GM21423 (cell line): ENCODE data around the gene MAP4.
A peak's percentile ranks its signal among the peaks of the same experiment; 100 is the strongest.
"Not testable (repeated sequence)": the region's sequence is repeated elsewhere in the genome, so short reads cannot be mapped to it uniquely, and the experiment has no call there.

Source experiments
- ATAC-seq: cut with Tn5 transposase; IDR thresholded peaks from one replicate; pipeline ENCODE4 v1.9.1; 2021; ENCODE audit warnings: mild to moderate bottlenecking, moderate library complexity; ENCODE audit not compliant: unreplicated experiment

The MAP4 gene

GRCh38 chr3:48018841-48019240 is 2.6 kb upstream of the MAP4 start:
- ATAC-seq: no peak

DNA sequence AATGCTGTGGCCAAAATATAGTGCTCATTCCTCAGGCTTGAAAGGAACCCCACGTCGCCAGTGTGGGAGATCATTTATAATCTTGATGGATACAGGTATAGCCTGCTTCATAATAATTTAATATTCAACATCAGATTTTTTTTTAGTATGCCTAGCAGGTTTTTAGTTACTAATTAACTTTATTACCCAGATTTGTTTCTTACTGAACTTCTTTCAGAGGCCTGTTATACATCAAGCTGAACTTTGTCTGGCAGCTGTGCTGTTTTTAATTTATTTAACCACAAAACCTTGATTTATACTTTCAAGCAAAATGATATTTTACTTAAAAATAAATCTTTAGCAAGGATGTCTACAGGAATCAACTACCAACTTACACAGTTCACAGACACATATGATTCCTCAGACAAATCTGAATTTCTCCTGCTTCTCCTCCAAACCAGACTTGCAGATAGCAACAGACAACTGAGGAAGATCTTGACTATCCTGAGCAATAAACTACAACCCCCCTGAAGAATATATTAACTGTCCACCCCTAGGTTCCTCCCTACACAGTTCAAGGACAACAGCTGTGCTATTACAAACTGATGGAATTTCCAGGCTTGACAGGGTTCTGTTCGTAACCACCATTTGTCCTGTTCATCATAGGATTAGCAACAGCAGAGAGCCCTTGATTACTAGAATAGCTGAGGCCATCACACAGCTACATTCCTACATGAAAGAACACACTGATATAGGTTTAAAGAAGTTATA is 610 bp downstream of the MAP4 start:
- no peak for ATAC-seq

- ATAC-seq: no peak
These were observed 1.9 kb downstream of the MAP4 start for GRCh38 chr3:48014358-48014757.

DNA sequence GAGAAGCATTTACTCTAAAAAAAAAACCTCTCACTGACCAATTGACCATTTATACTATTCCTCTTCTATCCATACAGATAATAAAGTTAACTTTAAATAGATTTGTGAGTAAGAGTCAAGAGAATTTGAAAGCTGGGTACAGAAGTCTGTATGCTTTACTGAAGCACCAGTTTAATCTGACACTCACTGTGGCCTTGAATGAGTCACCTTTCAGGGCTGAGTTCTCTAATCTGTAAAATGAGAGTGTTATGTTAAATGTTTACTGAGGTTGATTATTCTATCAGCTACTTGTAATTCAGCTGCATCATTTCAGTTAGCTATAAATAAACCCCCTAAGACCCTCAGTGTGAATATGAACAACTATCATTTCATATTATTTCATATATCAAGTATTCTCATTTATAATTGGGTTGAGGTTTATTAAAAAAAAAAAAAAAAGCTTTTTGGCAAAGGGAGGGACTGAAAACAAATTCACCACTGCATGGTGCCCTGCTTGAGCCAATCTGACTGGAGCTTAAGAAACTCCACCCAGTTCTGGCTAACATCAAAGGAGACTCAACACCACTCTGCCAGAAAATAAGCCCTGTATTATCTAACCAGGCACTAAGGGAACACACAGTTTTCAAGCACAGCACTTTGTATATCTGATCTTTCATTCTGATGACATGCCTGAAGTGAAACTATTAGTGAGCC is 2.8 kb downstream of the MAP4 start:
- ATAC-seq: no peak

- no peak for ATAC-seq
These were observed 3.6 kb downstream of the MAP4 start for GRCh38 chr3:48012659-48013058.

- ATAC-seq: not testable (repeated sequence)
These were observed 8.2 kb downstream of the MAP4 start for GRCh38 chr3:48008066-48008465.

DNA sequence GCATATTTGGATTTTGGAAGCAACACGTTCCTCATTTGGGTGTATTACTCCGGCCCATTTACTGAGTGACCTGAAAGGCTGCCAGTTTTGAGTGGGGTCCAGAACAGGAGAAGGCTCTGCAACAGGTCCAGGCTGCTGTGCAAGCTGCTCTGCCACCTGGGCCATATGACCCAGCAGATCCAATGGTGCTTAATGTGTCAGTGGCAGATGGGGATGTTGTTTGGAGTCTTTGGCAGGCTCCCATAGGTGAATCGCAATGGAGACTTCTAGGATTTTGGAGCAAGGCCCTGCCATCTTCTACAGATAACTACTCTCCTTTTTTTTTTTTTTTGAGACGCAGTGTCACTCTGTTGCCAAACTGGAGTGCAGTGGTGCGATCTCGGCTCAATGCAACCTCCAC is 8.9 kb downstream of the MAP4 start:
- not testable (repeated sequence) for ATAC-seq

DNA sequence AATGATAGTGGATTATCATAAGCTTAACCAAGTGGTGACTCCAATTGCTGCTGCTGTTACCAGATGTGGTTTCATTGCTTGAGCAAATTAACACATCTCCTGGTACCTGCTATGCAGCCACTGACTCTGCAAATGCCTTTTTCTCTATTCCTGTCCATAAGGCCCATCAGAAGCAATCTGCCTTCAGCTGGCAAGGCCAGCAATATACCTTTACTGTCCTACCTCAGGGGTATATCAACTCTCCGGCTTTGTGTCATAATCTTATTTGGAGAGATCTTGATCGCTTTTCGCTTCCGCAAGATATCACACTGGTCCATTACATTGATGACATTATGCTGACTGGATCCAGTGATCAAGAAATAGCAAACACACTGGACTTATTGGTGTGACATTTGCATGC is 9.4 kb downstream of the MAP4 start:
- not testable (repeated sequence) for ATAC-seq

- ATAC-seq: no peak
These were observed 11.5 kb downstream of the MAP4 start for GRCh38 chr3:48004694-48005093.

DNA sequence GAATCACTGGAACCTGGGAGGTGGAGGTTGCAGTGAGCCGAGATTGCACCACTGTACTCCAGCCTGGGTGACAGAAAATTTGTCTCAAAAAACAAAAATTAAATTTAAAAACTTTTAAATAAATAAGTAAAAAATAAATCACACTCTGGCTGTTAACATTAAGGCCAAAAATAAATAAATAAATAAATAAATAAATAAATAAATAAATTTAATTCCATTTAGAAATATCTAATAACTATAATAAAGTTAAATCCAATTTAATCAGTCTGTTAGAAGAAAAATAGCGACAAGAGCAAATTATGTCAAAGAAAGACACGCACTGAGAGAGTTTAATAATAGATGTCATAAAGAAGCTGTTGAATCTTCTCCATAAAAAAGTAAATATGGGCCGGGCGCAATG is 13.4 kb downstream of the MAP4 start:
- no peak for ATAC-seq

DNA sequence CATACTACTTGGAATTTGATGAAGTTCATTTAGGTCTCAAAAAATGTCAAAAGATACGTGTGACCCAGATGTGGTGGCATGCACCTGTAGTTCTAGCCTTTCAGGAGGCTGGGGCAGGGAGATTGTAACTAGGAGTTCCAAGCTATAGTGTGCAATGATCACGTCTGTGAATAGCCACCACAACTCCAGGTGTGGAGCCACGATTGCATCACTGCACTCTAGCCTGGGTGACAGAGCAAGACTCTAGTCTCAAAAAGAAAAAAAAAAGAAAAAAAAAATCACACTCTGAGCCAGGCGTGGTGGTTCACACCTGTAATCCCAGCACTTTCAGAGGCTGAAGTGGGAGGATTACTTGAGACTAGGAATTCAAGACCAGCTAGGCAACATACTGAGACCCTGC is 14.2 kb downstream of the MAP4 start:
- no peak for ATAC-seq

DNA sequence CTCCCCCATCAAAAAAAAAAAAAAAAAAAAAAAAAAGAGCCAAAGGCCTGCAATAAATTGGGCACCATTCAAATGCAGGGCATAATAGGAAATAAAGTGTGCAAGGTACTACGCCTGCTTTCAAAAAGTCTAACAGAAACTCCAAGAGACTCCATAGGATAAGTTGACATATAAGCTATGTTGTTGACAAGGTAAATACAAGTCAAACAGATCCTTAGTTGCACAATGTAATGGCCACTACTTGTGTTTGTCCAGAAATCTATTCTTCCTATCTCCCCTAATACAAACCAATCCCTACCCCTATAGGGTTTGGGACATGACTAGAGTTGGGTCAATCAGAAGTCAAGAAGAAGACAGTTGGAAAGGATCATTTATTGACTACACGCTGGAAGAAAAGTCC is 16.0 kb downstream of the MAP4 start:
- no peak for ATAC-seq

- ATAC-seq: no peak
These were observed 19.8 kb downstream of the MAP4 start for GRCh38 chr3:47996440-47996839.

DNA sequence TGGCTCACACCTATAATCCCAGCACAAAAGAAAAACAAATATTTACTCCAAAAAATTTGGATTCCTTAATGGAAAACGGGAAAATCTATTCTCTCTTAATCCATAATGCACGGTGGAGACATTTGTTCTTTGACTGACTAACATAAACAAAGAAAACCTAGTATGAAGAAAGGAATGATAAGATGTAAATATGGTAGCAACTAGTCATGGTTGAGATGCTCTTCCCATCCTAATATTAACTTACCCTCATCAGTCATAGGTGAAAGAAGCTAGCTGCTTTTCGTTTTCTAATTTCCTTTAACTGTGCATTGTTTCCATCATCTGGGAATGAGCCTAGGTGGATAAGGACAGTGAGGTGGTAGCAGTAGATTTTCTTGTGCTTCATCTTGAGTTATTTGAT is 22.0 kb downstream of the MAP4 start:
- no peak for ATAC-seq

DNA sequence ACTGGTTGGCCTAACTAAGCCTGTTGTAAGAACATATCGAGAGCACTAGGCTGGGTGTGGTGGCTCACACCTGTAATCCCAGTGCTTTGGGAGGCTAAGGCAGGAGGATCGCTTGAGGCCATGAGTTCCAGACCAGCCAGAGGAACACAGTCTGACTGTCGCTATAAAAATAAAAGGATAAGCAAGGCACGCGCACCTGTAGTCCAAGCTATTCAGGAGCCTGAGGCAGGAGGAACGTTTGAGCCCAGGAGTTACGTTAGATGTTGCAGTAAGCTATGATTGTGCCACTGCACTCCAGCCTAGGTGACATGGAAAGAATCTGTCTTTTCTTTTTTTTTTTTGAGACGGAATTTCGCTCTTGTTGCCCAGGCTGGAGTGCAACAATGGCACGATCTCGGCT is 24.9 kb downstream of the MAP4 start:
- ATAC-seq: no peak

DNA sequence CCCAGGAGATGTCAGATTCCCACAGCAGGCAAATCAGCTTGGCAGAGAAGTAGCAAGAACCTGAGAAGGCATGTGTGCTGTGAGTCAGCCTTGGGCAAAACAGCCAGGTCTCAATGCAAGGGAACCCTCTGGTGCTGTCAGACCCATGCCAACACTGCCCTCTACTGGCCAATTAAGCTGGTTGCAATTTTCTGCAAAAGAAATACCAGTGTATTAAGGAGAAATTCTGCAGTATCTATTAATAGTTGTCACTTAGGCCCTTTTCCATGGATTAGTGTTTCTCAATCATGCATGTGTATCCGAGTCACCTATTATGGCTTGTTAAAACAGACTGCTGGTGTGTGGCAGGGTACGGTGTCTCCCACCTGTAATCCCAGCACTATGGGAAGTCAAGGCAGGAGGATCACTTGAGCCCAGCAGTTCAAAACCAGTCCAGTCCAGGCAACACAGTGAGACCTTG is 26.2 kb downstream of the MAP4 start:
- ATAC-seq: peak; percentile 62

GRCh38 chr3:47985381-47985780 is 30.8 kb downstream of the MAP4 start:
- no peak for ATAC-seq

DNA sequence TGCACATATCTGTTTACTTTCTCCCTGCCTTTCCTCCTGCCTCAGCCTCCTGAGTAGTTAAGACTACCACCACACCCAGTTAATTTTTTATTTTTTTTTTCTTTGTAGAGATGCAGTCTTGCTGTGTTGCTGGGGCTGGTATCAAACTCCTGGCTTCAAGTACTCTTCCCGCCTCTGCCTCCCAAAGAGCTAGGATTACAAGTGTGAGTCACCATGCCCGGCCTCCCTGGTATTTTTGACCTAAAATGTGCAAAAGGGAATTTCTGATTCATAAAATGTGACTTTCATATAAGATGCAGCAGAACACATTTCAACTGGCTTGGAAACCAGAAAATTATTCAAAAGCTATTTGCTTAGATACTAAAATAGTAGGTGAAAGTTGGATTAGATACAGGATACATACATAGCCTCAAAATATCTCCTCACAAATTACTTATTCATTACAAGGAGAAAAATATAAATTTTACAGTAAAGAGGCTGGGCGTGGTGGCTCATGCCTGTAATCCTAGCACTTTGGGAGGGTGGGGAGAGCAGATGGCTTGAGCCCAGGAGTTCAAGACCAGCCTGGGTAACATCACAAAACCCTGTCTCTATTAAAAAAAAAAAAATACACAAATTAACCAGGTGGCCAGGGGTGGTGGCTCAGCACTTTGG is 32.0 kb downstream of the MAP4 start:
- no peak for ATAC-seq

DNA sequence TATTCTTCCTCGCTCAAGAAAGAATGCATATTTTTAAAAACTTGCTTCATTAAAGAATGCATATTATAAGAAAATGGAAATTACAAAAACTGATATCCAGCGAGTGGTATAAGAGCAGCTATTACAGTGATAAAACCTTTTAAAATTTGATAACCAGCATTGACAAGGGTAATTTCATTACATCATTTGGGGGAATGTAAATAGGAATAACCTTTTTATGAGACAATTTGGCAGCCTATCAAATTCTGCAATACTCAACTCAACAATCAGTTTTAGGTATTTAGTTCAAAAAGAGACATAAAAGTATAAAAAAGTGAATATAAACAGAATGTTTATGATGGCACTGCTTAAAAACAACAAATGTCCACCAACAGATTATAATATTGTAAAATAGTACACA is 35.4 kb downstream of the MAP4 start:
- ATAC-seq: no peak

DNA sequence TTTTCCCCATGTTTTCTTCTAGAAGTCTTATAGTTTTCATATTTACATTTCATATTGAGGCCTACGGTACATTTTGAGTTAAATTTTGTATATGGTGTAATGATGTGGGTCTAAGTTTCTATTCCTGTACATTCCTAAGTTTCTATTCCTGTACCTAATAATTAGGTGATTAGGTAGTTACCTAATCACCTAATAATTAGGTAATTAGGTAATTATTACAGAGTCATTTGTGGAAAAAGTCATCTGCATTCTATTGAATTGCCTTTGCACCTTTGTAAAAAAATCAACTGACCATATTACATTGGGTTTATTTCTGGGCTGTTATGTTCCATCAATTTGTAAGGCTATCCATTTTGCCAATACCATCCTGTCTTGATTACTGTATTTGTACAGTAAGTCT is 37.1 kb downstream of the MAP4 start:
- no peak for ATAC-seq

GRCh38 chr3:47978386-47978785 is 37.8 kb downstream of the MAP4 start:
- ATAC-seq: no peak

DNA sequence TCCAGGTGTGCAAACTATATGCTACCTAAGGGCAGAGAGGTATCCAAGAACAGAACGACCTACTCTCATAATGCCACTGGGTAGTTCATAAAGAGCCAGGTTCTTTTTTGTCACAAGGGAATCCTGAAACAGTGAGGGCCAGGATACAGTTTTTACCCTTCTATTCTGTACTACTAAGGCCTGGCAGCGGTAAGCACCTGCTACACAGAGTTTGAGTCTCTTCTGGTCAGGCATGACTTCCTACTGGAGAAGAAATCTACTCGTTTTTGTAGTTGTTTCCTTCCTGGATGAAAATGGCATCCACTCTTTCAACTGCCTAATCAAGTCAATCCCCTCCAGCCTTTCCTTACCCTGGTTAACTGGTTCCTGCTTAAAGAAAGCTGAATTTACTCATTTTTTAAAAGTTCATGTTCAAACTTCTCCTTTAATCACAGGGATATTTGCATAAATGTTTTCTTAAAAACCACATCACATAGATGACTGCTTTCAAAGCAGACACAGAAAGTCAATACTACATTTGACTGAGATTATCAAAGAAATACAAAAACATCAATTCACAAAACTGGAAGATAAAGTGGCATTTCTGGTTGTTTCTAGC is 40.0 kb downstream of the MAP4 start:
- no peak for ATAC-seq
